A673 (cell line): ENCODE data around the gene CABLES2. TPM values are rescaled to one million over a fixed set of nuclear protein-coding genes. Genes with fewer than 3 reads are reported as not detected.

Source experiments
- BruUV-seq: library from RNA; stranded (reverse); fragments of 400-500 nt; replicated peaks from 2 replicates; lab custom pipeline; 2021; lab: Mats Ljungman, UMichigan
- CTCF ChIA-PET: fragments of 300-600 bp; sonication (Branson Sonifier 250); formaldehyde crosslinking; loops from one replicate; lab custom pipeline; 2022; ENCODE audit warnings: antibody characterized with exemption; lab: Charles Lee
- POLR2A ChIA-PET: fragments of 300-600 bp; sonication (Branson Sonifier 250); formaldehyde crosslinking; loops from one replicate; lab custom pipeline; 2022; ENCODE audit warnings: antibody characterized with exemption; ENCODE audit not compliant: low non-redundant PET; lab: Charles Lee
- DNase-seq: peaks from one replicate; pipeline ENCODE4 v3.0.0-alpha.2; 2015; ENCODE audit warnings: low spot score
- H3K27ac ChIP-seq: fragments of 200-600 bp; sonication (generic); 2 replicates; pipeline ENCODE4 v1.5.1; 2016; ENCODE audit warnings: mixed run types, low read depth, mild to moderate bottlenecking, mixed read lengths, antibody characterized with exemption, low read length; ENCODE audit not compliant: poor library complexity, severe bottlenecking
- H3K27me3 ChIP-seq: fragments of 200-600 bp; sonication (generic); replicated peaks from 2 replicates; pipeline ENCODE4 v1.6.1; 2017; ENCODE audit warnings: mixed run types, low read depth, mild to moderate bottlenecking, mixed read lengths, antibody characterized with exemption, low read length; ENCODE audit not compliant: insufficient read depth, poor library complexity
- H3K36me3 ChIP-seq: fragments of 200-600 bp; sonication (generic); 2 replicates; pipeline ENCODE4 v1.6.1; 2016; ENCODE audit warnings: mixed run types, mild to moderate bottlenecking, mixed read lengths, antibody characterized with exemption, low read length; ENCODE audit not compliant: insufficient read depth, poor library complexity, severe bottlenecking
- H3K4me1 ChIP-seq: fragments of 200-600 bp; sonication (generic); 2 replicates; pipeline ENCODE4 v1.6.1; 2017; ENCODE audit warnings: mixed run types, mild to moderate bottlenecking, mixed read lengths, antibody characterized with exemption, low read length; ENCODE audit not compliant: insufficient read depth, poor library complexity, severe bottlenecking
- H3K4me3 ChIP-seq: fragments of 200-600 bp; sonication (generic); 2 replicates; pipeline ENCODE4 v1.5.1; 2016; ENCODE audit warnings: low read depth, mixed run types, mild to moderate bottlenecking, mixed read lengths, low read length; ENCODE audit not compliant: poor library complexity, severe bottlenecking
- H3K9me3 ChIP-seq: fragments of 200-600 bp; sonication (generic); 2 replicates; pipeline ENCODE4 v1.6.1; 2016; ENCODE audit warnings: mixed run types, low read depth, mild to moderate bottlenecking, mixed read lengths, antibody characterized with exemption, low read length; ENCODE audit not compliant: poor library complexity, severe bottlenecking
- EZH2 ChIP-seq: fragments of 200-600 bp; sonication (generic); IDR thresholded peaks from 2 replicates; pipeline ENCODE4 v1.6.1; 2017; ENCODE audit warnings: borderline replicate concordance, low read depth, mild to moderate bottlenecking, mixed read lengths, antibody characterized with exemption, low read length; ENCODE audit not compliant: poor library complexity, severe bottlenecking
- intact Hi-C: fragments of 100-400 bp; cut with micrococcal nuclease; formaldehyde crosslinking; loops from one replicate; pipeline ENCODE4 v1.10.0; 2022; ENCODE audit not compliant: unreplicated experiment
- total RNA-seq: library from RNA; stranded (reverse); gene quantifications from 2 replicates; pipeline ENCODE4 v1.2.3, GENCODE V29; 2021
- TF ChIP-seq, protein P1 (sequence below): fragments of 300-800, 200-600 bp; sonication (generic); conservative IDR thresholded peaks from 2 replicates; pipeline ENCODE4 v1.5.1; 2017; ENCODE audit warnings: low read depth, mild to moderate bottlenecking, antibody characterized with exemption, low read length, moderate library complexity, mixed read lengths

CABLES2 gene
- total RNA-seq, 1 experiment from 2014 or later: 11.8 TPM

DNA sequence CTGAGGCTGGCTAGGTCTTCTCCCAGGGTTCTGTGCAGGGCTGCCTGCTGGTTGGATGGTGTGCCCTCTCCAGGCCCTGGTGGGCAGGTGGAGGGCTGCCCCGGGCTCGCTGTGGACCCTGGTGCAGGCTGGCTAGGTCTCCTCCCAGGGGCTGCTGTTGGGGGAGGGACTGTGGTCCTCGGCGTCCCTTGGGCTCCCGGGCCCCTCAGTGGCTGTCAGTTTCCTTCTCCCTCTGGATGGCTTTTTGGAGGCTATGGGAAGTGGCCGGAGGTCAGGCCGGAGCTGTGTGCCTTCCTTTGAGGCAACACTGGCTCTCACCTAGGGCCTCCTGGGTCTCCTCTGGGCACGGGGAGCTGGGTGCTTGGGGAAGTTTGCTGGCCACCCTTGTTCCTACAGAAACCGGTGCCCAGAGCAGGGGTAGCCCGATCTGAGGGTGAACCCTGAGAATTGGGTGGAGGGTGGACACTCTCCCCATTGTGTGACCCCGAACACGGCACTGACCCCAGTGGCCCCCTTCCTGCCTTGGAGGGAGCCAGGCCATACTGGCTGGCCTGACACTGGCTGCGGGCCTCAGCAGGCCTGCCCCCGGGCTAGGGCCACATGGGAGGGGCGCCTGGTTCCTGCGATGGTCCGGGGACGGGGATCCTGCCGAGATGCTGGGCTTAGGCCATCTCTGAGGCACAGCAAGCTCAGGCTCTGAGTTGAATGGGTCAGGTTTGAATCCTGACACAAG is 3.8 kb upstream of the CABLES2 start:
- H3K27me3 ChIP-seq: no peaks in the 10 kb centered on the region
- BruUV-seq: no TSS peak
- TF ChIP-seq EZH2: no peak
- TF ChIP-seq, protein P1, sequence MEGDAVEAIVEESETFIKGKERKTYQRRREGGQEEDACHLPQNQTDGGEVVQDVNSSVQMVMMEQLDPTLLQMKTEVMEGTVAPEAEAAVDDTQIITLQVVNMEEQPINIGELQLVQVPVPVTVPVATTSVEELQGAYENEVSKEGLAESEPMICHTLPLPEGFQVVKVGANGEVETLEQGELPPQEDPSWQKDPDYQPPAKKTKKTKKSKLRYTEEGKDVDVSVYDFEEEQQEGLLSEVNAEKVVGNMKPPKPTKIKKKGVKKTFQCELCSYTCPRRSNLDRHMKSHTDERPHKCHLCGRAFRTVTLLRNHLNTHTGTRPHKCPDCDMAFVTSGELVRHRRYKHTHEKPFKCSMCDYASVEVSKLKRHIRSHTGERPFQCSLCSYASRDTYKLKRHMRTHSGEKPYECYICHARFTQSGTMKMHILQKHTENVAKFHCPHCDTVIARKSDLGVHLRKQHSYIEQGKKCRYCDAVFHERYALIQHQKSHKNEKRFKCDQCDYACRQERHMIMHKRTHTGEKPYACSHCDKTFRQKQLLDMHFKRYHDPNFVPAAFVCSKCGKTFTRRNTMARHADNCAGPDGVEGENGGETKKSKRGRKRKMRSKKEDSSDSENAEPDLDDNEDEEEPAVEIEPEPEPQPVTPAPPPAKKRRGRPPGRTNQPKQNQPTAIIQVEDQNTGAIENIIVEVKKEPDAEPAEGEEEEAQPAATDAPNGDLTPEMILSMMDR: no peak
- ChIA-PET POLR2A (no interaction called here), CTCF (interaction anchor here (0.6 to 1.6 kb wide), 5 partner anchors 7 to 248 kb away, joined by 3 to 6 read pairs (median 3); no protein-coding TSS in a partner anchor)
- no peak for DNase-seq
- H3K36me3 ChIP-seq: no peaks in the 10 kb centered on the region
- intact Hi-C loops: loop anchor here (2.0 to 5.0 kb wide), 2 partner anchors 206 to 381 kb away; no protein-coding TSS in a partner anchor
- H3K4me3 ChIP-seq: no peak overlapping the region
- H3K27ac ChIP-seq: no peak overlapping the region
- peaks cover 4% of the 10 kb centered on the region for H3K4me1 ChIP-seq
- H3K9me3 ChIP-seq: no peaks in the 10 kb centered on the region

DNA sequence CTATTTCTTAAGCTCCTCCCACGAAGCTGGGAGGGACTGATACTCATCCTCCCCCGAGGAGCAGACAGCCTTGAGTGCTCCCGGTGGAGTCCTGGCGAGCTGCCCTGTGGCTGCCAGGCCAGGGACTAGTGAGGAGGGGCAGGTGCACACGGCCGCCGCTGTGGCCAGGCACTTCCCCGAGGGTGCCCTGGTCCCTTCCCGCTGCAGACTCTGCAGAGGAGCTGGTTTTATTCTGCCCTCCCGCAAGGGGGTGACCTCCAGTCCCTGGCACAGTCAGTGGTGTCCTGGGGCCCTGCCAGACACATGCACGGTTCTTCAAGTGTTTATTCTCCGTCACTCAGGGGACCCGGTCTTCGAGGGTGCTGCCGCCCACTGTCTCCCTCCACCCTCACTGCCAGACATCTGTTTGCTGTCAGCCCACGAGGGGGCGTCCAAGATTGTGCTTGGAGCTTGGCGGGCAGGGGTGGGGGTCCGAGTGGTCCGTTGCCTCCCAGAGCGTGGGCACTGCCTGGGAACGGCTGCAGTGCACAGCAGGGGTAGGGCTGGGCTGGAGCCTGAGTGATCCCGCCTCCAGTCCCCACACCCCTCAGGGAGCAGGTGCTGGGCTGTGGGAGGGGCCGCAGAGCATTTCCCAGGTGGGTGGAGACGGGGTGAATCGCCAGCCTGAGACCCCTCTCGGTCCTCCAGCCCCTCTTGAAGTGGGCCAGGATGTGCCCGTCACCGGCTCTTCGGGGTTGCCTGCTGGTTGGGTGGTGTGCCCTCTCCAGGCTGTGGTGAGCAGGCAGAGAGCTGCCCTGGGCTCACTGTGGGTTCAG is 3.1 kb upstream of the CABLES2 start:
- no peak overlapping the region for H3K27ac ChIP-seq
- BruUV-seq: no TSS peak
- peak; percentile 64 for DNase-seq
- no peak for TF ChIP-seq EZH2
- TF ChIP-seq, protein P1: peak; percentile 83
- H3K27me3 ChIP-seq: no peaks in the 10 kb centered on the region
- no peaks in the 10 kb centered on the region for H3K36me3 ChIP-seq
- H3K4me1 ChIP-seq: peaks cover 6% of the 10 kb centered on the region
- CTCF ChIA-PET: interaction anchor here (0.8 to 1.6 kb wide), 3 partner anchors 8 to 207 kb away, joined by 3 to 6 read pairs (median 4); no protein-coding TSS in a partner anchor
- no peaks in the 10 kb centered on the region for H3K9me3 ChIP-seq
- intact Hi-C loops: loop anchor here (2.0 to 5.0 kb wide), 2 partner anchors 207 to 382 kb away; no protein-coding TSS in a partner anchor
- H3K4me3 ChIP-seq: no peak overlapping the region
- POLR2A ChIA-PET: no interaction called here

DNA sequence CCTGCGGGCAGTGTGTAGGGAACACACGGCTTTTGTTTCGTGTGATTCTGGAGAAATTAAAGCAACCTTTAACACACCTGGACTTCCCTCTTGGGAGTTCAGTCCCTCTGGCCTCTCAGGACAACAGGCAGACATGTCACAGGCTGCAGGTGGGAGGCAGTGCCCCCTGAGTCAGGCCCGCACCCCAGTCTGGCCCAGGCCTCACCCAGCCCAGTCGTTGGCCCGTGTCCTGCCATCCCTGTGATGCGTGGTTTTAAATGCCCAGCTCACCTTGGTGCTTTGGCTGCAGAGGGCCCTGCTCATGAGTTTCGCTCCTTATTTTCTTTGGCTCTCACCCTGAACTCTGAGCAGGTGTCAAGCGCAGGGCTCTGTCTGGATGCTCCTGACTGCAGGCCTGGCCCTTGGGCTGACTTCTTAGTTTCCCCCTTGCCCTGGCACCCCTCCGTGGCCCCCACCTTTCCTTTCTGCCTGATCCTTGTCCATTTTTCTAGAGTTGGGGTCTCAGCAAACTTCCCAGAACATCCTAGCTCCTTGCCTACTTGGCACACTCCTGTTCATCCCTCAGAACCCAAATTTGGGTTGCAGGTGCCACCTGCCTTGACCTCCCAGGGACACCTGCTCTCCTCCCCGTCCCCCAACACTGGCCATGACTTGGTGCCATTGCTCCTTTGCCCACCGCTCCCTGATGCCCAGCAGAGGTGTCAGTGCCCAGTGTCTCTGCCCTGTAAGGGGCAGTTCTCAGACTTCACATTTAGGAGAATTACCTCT is 2.2 kb upstream of the CABLES2 start:
- no peak for DNase-seq
- TF ChIP-seq EZH2: no peak
- TF ChIP-seq, protein P1: no peak
- no peak overlapping the region for H3K4me3 ChIP-seq
- ChIA-PET CTCF (interaction anchor here (1.1 to 1.6 kb wide), 2 partner anchors 9 to 208 kb away, joined by 3 to 6 read pairs; no protein-coding TSS in a partner anchor), POLR2A (no interaction called here)
- H3K36me3 ChIP-seq: no peaks in the 10 kb centered on the region
- H3K27ac ChIP-seq: no peak overlapping the region
- H3K9me3 ChIP-seq: no peaks in the 10 kb centered on the region
- intact Hi-C loops: no loop called here
- H3K27me3 ChIP-seq: no peaks in the 10 kb centered on the region
- BruUV-seq: no TSS peak
- peaks cover 6% of the 10 kb centered on the region for H3K4me1 ChIP-seq
